Vagina (tissue), 2 donors: ENCODE results near the gene THAP12.

ENCODE experiments used
- POLR2A ChIP-seq, 2 donors: fragments of 450-650 bp; IDR thresholded peaks; one replicate each; pipeline ENCODE4 v1.6.1; 2017; ENCODE audit warnings: antibody characterized with exemption in 2 of 2, mild to moderate bottlenecking in 2 of 2, moderate library complexity in 2 of 2
- TF ChIP-seq, protein P1 (sequence below), 3 experiments: fragments of 450-650 bp in 2 of 3; fragments of 200-600 bp in 1 of 3; sonication (generic) in 1 of 3; IDR thresholded peaks; one replicate each; pipeline ENCODE4 v1.5.1; 2017 to 2019; ENCODE audit warnings: antibody characterized with exemption in 3 of 3, mild to moderate bottlenecking in 2 of 3, moderate library complexity in 2 of 3

DNA sequence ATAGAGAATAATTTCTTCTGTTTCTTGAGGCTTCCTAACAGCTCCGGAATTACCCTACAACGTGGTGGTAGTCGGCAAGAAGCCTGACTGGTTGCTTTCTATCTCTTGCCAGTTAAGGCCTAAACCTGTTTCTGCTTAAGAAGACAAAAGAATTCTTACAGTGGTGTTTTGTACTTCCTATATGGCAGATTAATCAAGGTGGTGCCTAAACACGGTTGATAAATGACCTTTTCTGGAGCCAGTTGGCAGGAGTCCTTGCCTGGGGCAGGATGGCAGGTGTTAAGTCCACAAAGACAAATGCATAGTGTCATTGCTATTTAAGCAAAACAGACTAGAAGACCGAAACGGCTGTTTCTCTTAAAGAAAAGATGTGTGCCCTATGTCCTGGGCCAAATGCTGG lies 10.1 kb upstream of the THAP12 start:
- TF ChIP-seq, protein P1, sequence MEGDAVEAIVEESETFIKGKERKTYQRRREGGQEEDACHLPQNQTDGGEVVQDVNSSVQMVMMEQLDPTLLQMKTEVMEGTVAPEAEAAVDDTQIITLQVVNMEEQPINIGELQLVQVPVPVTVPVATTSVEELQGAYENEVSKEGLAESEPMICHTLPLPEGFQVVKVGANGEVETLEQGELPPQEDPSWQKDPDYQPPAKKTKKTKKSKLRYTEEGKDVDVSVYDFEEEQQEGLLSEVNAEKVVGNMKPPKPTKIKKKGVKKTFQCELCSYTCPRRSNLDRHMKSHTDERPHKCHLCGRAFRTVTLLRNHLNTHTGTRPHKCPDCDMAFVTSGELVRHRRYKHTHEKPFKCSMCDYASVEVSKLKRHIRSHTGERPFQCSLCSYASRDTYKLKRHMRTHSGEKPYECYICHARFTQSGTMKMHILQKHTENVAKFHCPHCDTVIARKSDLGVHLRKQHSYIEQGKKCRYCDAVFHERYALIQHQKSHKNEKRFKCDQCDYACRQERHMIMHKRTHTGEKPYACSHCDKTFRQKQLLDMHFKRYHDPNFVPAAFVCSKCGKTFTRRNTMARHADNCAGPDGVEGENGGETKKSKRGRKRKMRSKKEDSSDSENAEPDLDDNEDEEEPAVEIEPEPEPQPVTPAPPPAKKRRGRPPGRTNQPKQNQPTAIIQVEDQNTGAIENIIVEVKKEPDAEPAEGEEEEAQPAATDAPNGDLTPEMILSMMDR (IDR thresholded peaks at IDR 0.05) = no peak
- no peak for TF ChIP-seq POLR2A (IDR thresholded peaks at IDR 0.05)
